Fibroblast of villous mesenchyme (primary cell): ENCODE data around the gene ILF2. TPM values are rescaled to one million over a fixed set of nuclear protein-coding genes. Genes with fewer than 3 reads are reported as not detected.
"Not testable (repeated sequence)": the region's sequence is repeated elsewhere in the genome, so short reads cannot be mapped to it uniquely, and the experiment has no call there.

ENCODE experiments used
- DNase-seq: peaks from one replicate; pipeline ENCODE4 v3.0.0-alpha.2; 2010; ENCODE audit warnings: low read depth
- H3K4me3 ChIP-seq: 2 replicates; pipeline ENCODE4 v1.5.1; 2011; ENCODE audit warnings: low read depth, mild to moderate bottlenecking, low read length
- CTCF ChIP-seq: IDR thresholded peaks from 2 replicates; pipeline ENCODE4 v1.5.1; 2012; ENCODE audit warnings: low read depth, mild to moderate bottlenecking, low read length; ENCODE audit not compliant: insufficient read depth
- total RNA-seq: library from RNA; depleted of rRNA; stranded (reverse); fragments of >200 nt; gene quantifications from 2 replicates; pipeline ENCODE4 v1.2.3, GENCODE V29; 2012

ILF2 gene
- total RNA-seq, 1 donor = 213 TPM

- TF ChIP-seq CTCF = no peak
- no peak overlapping the region for H3K4me3 ChIP-seq
- DNase-seq = no peak
These were observed 28.6 kb downstream of the ILF2 start for GRCh38 chr1:153642161-153642560.

GRCh38 chr1:153640861-153641260 lies 29.9 kb downstream of the ILF2 start:
- no peak for DNase-seq
- H3K4me3 ChIP-seq = no peak overlapping the region
- no peak for TF ChIP-seq CTCF

- not testable (repeated sequence) for DNase-seq, H3K4me3 ChIP-seq
These were observed 30.6 kb downstream of the ILF2 start for GRCh38 chr1:153640213-153640612.

GRCh38 chr1:153639280-153639679 lies 31.5 kb downstream of the ILF2 start:
- no peak overlapping the region for H3K4me3 ChIP-seq
- no peak for TF ChIP-seq CTCF
- DNase-seq = no peak

- no peak for DNase-seq
- no peak for TF ChIP-seq CTCF
- H3K4me3 ChIP-seq = no peak overlapping the region
These were observed 32.5 kb downstream of the ILF2 start for GRCh38 chr1:153638261-153638660.

- no peak for DNase-seq
- H3K4me3 ChIP-seq = no peak overlapping the region
These were observed 34.5 kb downstream of the ILF2 start for GRCh38 chr1:153636312-153636711.

GRCh38 chr1:153635872-153636271 lies 34.9 kb downstream of the ILF2 start:
- no peak for TF ChIP-seq CTCF
- DNase-seq = no peak
- peak overlapping the region; percentile 100 for H3K4me3 ChIP-seq

More at GRCh38 chr1:153636312-153636711, 34.5 kb downstream of the ILF2 start:
- no peak for TF ChIP-seq CTCF
